Measurements from ENCODE around the gene ADAT3.

GRCh38 chr19:1936430-1936829 lies 31.2 kb downstream of the ADAT3 start:
- no peak for TF ChIP-seq CTCF (IDR thresholded peaks at IDR 0.05; ENCODE audit: low read depth, low read length)
- TF ChIP-seq, protein P1, sequence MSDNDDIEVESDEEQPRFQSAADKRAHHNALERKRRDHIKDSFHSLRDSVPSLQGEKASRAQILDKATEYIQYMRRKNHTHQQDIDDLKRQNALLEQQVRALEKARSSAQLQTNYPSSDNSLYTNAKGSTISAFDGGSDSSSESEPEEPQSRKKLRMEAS (IDR thresholded peaks at IDR 0.05; ENCODE audit: low read depth, low read length), result no peak

Data from NB4 (cell line).